Adrenal gland (tissue), 12 donors: ENCODE data around the gene ZHX3. TPM values are rescaled to one million over a fixed set of nuclear protein-coding genes. Genes with fewer than 3 reads are reported as not detected.
"Not testable (repeated sequence)": the region's sequence is repeated elsewhere in the genome, so short reads cannot be mapped to it uniquely, and the experiment has no call there.

Experiments
- DNase-seq, 7 donors: peaks; one replicate each; pipeline ENCODE4 v3.0.0-alpha.2; 2019 to 2020
- H3K27ac ChIP-seq, 5 donors: fragments of 200-600 bp; sonication (generic) in 4 of 5; 1 replicate in 3 of 5; 2 replicates in 2 of 5; pipeline versions ENCODE4 v1.5.1 to v1.8.0; 2016 to 2020; ENCODE audit warnings: mild to moderate bottlenecking in 1 of 5
- H3K27me3 ChIP-seq: fragments of 200-600 bp; 2 replicates; pipeline ENCODE4 v1.8.0; 2021
- H3K36me3 ChIP-seq, 2 donors: fragments of 200-600 bp; replicated peaks in 1 of 2; 1 replicate in 1 of 2; 2 replicates in 1 of 2; pipeline versions ENCODE4 v1.5.1 to v1.8.0; 2018 to 2022
- H3K4me1 ChIP-seq, 2 donors: fragments of 200-600 bp; replicated peaks in 1 of 2; 1 replicate in 1 of 2; 2 replicates in 1 of 2; pipeline versions ENCODE4 v1.5.1 to v1.8.0; 2018 to 2021
- H3K4me3 ChIP-seq, 4 donors: fragments of 200-600 bp; sonication (generic) in 3 of 4; one replicate each; pipeline ENCODE4 v1.5.1; 2016 to 2018
- H3K9me3 ChIP-seq, 3 donors: fragments of 200-600 bp; sonication (generic) in 1 of 3; replicated peaks in 1 of 3; 1 replicate in 2 of 3; 2 replicates in 1 of 3; pipeline versions ENCODE4 v1.5.1 to v1.8.0; 2016 to 2021
- CTCF ChIP-seq, 6 experiments: fragments of 450-650 bp in 4 of 6; fragments of 200-600 bp in 2 of 6; sonication (generic) in 1 of 6; IDR thresholded peaks; 1 replicate in 5 of 6; 2 replicates in 1 of 6; pipeline versions ENCODE4 v1.5.1 to v1.8.0; 2016 to 2021; ENCODE audit warnings: antibody characterized with exemption in 6 of 6, mild to moderate bottlenecking in 2 of 6, moderate library complexity in 1 of 6
- POLR2A ChIP-seq, 2 donors: fragments of 450-650 bp; IDR thresholded peaks; one replicate each; pipeline ENCODE4 v1.6.1; 2017; ENCODE audit warnings: antibody characterized with exemption in 2 of 2, mild to moderate bottlenecking in 2 of 2, moderate library complexity in 1 of 2
- WGBS, 4 donors: extraction: QIAGEN DNeasy Blood & Tissue Kit in 2 of 4; methylation state at CpG; one replicate each; pipeline versions ENCODE4 v1.1.5 to v1.1.7; 2013 to 2017; 5-methylcytosine and 5-hydroxymethylcytosine counted together
- intact Hi-C, 2 donors: fragments of 100-400 bp; cut with DNase I; formaldehyde crosslinking; loops; one replicate each; pipeline versions ENCODE4 v1.14.1 to v1.15.0; 2022 to 2023
- polyA plus RNA-seq, 3 donors: library from polyadenylated mRNA; stranded (reverse); fragments of 200-250 nt in 2 of 3; fragments of 350-450 nt in 1 of 3; fragmentation: Illumina TruSeq in 1 of 3; extraction: RNeasy Lipid Tissue Mini Kit (QIAGEN cat#74804) in 1 of 3; gene quantifications; one replicate each; pipeline ENCODE4 v1.2.3, GENCODE V29; 2013 to 2014
- total RNA-seq, 9 donors: library from RNA; depleted of rRNA in 4 of 9; stranded (reverse); fragments of >200 nt in 4 of 9; fragments of 120-200 nt in 1 of 9; fragmentation: NEBNext Ultra II Directional in 1 of 9; extraction: Animal tissue kit (Norgen Biotek cat#: 25700) in 1 of 9; gene quantifications; one replicate each; pipeline versions ENCODE4 v1.1.0 to v1.2.4, GENCODE V29; 2013 to 2023
- donor health status: healthy with polysubstance abuse.
- donor health status: Bipolar disorder and iron deficiency.
- donor health status: DM: yes; HTN: yes; CAD: no.
- donor health status: DM: no; HTN: no; CAD: no.
- donor health status: DM: no; HTN: no; CAD: no.
- donor health status: DM: yes; HTN: yes; CAD: no.

ZHX3 gene
- total and polyA plus RNA-seq, 12 donors, result 20.7 to 91.1 (median 51.2) TPM

DNA sequence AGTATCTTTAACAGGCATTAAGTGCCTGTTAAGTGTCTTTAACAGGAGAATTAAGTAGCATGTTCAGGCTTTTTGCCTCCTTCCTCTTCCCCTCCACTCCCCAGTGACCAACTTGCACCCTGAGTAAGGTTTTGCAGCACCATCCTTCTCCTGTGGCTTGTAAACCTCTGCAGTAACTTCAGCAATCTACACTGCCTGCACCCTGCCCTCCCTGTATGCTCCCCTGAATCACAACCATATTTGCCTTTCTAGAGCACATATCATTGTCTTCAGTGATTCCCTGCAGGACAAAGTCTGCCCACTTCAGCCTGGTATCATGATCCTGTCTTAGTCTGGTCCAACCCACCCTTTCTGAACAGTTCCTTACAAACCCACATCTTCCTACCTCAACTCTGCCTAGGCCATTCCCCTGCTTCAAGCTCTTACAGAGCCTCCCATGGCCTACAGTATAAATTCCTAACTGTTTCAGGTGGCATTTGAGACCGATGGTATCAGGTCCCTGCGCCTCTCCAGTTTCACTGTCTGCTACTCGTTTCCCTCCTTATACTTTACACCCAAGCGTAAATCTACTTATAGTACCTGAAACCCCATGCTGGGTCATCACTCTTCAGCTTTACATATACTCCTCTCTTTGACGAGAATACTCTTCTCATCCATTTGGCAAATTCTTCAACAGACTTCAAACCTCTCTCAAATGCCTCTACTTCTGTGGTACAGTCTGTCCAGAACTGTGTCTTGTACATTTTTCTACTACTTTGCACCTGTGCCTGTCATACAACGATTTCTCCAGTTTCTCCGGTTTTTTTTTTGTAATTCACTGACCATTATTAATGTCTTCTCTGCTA is 69.8 kb downstream of the ZHX3 start:
- no peaks in the 10 kb centered on the region for H3K9me3 ChIP-seq
- H3K27me3 ChIP-seq, result no peaks in the 10 kb centered on the region
- peak overlapping the region; percentile 37 to 89 (median 79) for H3K27ac ChIP-seq
- no peaks in the 10 kb centered on the region for H3K36me3 ChIP-seq
- TF ChIP-seq POLR2A (IDR thresholded peaks at IDR 0.05) (no peak), CTCF (IDR thresholded peaks at IDR 0.05) (no peak)
- no peak overlapping the region for H3K4me3 ChIP-seq
- peaks cover 42 to 68% of the 10 kb centered on the region in 2 donors for H3K4me1 ChIP-seq
- intact Hi-C loops, result loop anchor here in 1 of 2 donors (10.0 kb wide), 1 partner anchor 87 kb away; no protein-coding TSS in a partner anchor
- DNase-seq, result no peak
- WGBS, 4 donors, result 62 to 67% (median 64%) methylated on average over 7 of the region's 7 CpGs

DNA sequence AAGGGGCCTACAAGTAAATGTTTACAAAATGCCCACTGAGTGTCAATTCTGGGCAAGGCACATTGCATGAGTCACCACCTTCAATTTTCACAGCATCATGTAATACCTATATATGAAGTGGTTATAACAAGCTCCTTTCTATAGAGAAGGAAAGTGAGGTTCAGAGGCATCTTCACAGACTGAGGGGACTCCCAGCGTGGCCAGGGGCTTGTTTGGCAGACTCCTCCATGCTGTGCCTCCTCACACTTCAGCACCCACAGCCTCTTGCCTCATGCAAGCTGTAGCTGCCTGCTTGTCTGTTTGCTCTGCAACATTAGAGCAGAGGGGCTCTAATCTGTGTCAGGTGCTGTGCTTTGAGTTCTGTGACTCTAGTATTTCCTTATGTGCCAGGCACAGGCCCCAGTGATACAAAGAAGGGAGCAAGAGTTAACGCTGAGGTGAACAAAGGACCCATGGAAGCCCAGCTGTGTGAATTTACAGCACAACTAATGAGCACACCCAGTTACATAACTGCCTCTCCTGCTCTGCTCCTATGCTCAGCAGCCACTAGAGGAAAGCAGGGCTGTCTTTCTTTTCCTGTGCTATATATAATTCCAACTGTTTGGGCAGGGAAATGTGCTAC is 72.3 kb downstream of the ZHX3 start:
- intact Hi-C loops, result loop anchor here in 1 of 2 donors (10.0 kb wide), 1 partner anchor 90 kb away; no protein-coding TSS in a partner anchor
- WGBS, 4 donors, result 39 to 48% (median 43%) methylated on average over 2 of the region's 2 CpGs
- DNase-seq, result peak in 1 of 7 donors; percentile 27
- Histone ChIP-seq H3K4me3 (no peak overlapping the region), H3K27ac (peak overlapping the region in 3 of 5 donors; percentile 50 to 89 (median 88)), H3K4me1 (peaks cover 42 to 63% of the 10 kb centered on the region in 2 donors), H3K9me3 (no peaks in the 10 kb centered on the region), H3K36me3 (no peaks in the 10 kb centered on the region), H3K27me3 (no peaks in the 10 kb centered on the region)
- TF ChIP-seq POLR2A (IDR thresholded peaks at IDR 0.05) (no peak), CTCF (IDR thresholded peaks at IDR 0.05) (peak in 3 of 6 experiments; percentile 25 to 45 (median 35))

DNA sequence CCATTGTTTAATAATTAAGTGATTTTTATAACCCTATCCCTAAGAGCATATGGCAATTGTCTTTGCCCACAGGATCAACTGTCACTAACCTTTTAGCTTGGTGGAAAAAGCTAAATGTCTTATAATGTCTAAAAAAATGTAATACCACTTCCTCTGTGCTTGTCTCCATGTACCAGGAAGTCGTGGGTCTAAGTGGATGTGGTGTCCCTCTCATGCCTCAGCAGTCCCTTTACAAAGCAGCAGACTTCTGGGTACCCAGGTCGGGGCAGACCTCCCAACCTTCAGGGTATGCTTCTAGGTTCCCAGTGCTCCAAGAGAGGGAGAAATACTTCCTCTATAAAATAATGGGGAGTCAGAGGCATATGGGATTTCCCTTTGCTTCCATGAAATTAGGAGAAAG is 74.7 kb downstream of the ZHX3 start:
- Histone ChIP-seq H3K36me3 (no peaks in the 10 kb centered on the region), H3K27me3 (no peaks in the 10 kb centered on the region), H3K4me1 (peaks cover 20 to 39% of the 10 kb centered on the region in 2 donors), H3K4me3 (no peak overlapping the region), H3K9me3 (no peaks in the 10 kb centered on the region), H3K27ac (peak overlapping the region in 1 of 5 donors; percentile 5)
- WGBS, 4 donors, result 60 to 83% (median 74%) methylated on average over 2 of the region's 2 CpGs
- DNase-seq, result no peak
- intact Hi-C loops, result loop anchor here in 1 of 2 donors (10.0 kb wide), 1 partner anchor 92 kb away; no protein-coding TSS in a partner anchor
- TF ChIP-seq POLR2A (IDR thresholded peaks at IDR 0.05), result no peak
- TF ChIP-seq CTCF (IDR thresholded peaks at IDR 0.05), result no peak

DNA sequence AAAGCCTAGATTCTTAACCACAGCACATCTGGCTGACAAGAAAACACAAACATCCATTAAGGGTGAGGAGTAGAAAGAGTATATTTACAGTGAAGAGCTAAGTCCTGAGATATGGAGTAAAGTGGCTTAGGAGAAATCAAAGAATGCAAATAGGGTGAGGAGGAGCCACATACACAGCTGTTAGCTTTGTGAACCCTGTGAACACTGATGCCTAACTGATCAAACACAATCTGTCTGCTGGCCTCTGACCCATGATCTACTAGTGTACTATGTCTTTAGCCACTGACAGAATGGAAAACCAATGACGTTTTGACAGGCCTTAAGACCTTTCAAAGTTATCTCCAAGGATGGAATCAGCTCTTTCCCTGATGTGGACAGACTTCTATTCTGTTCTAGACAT is 75.2 kb downstream of the ZHX3 start:
- Histone ChIP-seq H3K36me3 (no peaks in the 10 kb centered on the region), H3K27me3 (no peaks in the 10 kb centered on the region), H3K4me3 (no peak overlapping the region), H3K4me1 (peaks cover 16 to 34% of the 10 kb centered on the region in 2 donors), H3K27ac (no peak overlapping the region), H3K9me3 (no peaks in the 10 kb centered on the region)
- intact Hi-C loops, result loop anchor here in 1 of 2 donors (10.0 kb wide), 1 partner anchor 92 kb away; no protein-coding TSS in a partner anchor
- DNase-seq, result no peak
- TF ChIP-seq POLR2A (IDR thresholded peaks at IDR 0.05), result no peak
- TF ChIP-seq CTCF (IDR thresholded peaks at IDR 0.05), result no peak
- 55 to 70% (median 61%) methylated on average over 1 of the region's 1 CpG for WGBS, 4 donors

DNA sequence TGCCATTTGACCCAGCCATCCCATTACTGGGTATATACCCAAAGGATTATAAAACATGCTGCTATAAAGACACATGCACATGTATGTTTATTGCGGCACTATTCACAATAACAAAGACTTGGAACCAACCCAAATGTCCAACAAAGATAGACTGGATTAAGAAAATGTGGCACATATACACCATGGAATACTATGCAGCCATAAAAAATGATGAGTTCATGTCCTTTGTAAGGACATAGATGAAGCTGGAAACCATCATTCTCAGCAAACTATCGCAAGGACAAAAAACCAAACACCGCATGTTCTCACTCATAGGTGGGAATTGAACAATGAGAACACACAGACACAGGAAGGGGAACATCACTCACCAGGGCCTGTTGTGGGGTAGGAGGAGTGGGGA is 80.3 kb downstream of the ZHX3 start:
- H3K9me3 ChIP-seq, H3K4me3 ChIP-seq, H3K27me3 ChIP-seq, H3K27ac ChIP-seq, H3K36me3 ChIP-seq, DNase-seq, intact Hi-C loops: not testable (repeated sequence)
- WGBS, 4 donors, result 91 to 100% (median 97%) methylated on average over 2 to 3 of the region's 3 CpGs
- H3K4me1 ChIP-seq, result peaks cover 28 to 32% of the 10 kb centered on the region in 2 donors

GRCh38 chr20:41236818-41237217 is 80.7 kb downstream of the ZHX3 start:
- intact Hi-C loops, H3K36me3 ChIP-seq, H3K4me3 ChIP-seq, H3K9me3 ChIP-seq, H3K27ac ChIP-seq, DNase-seq, H3K27me3 ChIP-seq: not testable (repeated sequence)
- peaks cover 28 to 36% of the 10 kb centered on the region in 2 donors for H3K4me1 ChIP-seq
- WGBS, 4 donors, result 89 to 100% (median 100%) methylated on average over 1 of the region's 1 CpG
